OCI-LY3 (cell line): ENCODE results near the gene IRF1.

Experiments used
- EZH2phosphoT487 ChIP-seq: fragments of 200-600 bp; shearing (Covaris generic); IDR thresholded peaks from 2 replicates; pipeline ENCODE4 v1.6.1; 2018; ENCODE audit warnings: antibody characterized with exemption, mixed run types, low read depth
- TF ChIP-seq, protein P1 (sequence below): fragments of 200-600, 300-600 bp; sonication (generic); IDR thresholded peaks from 2 replicates; pipeline ENCODE4 v1.5.1; 2014; ENCODE audit warnings: antibody characterized with exemption, low read length, low read depth

DNA sequence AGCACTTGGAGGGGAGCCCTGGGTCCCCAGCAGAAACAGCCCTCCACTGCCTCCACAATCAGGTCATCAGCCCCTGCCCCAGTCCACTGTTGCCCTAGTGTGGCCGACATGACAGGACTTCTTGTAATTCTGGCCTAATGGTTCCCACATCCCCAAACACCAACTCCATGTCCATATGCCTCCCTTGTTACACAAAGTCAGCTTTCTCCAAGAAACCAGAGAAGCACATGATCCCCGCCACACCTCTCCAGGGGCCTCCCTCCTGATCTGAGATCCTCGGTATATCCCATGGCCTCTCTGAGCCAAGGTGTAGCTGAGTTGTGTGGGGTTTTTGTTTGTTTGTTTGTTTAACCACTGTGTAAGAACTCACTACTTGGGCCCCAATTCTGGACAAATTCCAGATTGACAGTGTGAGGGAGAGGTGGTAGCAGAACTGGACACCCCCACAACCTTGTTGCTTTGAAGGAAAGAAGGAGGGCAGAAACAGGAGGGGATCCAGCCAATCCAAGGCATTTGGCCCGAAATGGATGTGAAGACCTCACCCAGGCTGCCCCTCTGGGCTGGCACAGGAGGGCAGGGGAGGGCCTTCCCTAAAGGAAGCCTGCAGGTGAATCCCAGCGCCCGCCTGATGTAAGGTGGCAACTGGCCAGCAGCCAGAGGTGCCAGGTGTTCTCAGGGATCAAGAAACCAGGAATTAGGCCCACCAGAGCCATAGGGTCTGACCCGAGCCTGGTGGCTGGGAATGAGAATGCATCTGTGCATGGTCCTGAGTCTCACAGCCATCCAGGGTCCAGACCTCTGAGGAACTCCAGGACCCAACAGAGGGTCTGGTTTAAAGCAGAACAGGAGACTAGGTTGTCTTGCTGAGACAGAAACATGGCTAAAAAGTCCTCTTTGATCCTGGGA lies 13.4 kb downstream of the IRF1 start:
- TF ChIP-seq, protein P1, sequence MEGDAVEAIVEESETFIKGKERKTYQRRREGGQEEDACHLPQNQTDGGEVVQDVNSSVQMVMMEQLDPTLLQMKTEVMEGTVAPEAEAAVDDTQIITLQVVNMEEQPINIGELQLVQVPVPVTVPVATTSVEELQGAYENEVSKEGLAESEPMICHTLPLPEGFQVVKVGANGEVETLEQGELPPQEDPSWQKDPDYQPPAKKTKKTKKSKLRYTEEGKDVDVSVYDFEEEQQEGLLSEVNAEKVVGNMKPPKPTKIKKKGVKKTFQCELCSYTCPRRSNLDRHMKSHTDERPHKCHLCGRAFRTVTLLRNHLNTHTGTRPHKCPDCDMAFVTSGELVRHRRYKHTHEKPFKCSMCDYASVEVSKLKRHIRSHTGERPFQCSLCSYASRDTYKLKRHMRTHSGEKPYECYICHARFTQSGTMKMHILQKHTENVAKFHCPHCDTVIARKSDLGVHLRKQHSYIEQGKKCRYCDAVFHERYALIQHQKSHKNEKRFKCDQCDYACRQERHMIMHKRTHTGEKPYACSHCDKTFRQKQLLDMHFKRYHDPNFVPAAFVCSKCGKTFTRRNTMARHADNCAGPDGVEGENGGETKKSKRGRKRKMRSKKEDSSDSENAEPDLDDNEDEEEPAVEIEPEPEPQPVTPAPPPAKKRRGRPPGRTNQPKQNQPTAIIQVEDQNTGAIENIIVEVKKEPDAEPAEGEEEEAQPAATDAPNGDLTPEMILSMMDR: no peak
- TF ChIP-seq EZH2phosphoT487: no peak
